Measurements from ENCODE around the gene IL1RAPL1.

DNA sequence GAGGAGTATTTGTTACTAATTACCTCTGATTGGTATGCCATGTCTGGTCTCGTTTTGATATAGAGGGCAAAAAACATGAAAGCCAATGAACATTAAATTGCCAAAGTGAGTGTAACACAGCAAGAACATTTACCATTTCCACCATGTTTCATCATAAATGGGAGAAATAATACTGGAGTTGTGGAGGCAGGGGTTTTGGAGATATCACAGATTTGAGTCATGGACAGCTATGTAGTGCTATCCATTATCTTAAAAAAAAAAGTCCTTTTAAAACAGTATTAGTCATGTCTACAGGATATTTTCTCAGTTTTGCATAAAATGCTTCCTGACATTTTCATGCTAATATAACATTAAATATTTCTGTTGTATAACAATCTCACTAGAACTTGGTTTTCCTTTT, 301.2 kb downstream of the IL1RAPL1 start:
- TF ChIP-seq, protein P1, sequence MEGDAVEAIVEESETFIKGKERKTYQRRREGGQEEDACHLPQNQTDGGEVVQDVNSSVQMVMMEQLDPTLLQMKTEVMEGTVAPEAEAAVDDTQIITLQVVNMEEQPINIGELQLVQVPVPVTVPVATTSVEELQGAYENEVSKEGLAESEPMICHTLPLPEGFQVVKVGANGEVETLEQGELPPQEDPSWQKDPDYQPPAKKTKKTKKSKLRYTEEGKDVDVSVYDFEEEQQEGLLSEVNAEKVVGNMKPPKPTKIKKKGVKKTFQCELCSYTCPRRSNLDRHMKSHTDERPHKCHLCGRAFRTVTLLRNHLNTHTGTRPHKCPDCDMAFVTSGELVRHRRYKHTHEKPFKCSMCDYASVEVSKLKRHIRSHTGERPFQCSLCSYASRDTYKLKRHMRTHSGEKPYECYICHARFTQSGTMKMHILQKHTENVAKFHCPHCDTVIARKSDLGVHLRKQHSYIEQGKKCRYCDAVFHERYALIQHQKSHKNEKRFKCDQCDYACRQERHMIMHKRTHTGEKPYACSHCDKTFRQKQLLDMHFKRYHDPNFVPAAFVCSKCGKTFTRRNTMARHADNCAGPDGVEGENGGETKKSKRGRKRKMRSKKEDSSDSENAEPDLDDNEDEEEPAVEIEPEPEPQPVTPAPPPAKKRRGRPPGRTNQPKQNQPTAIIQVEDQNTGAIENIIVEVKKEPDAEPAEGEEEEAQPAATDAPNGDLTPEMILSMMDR (conservative IDR thresholded peaks at IDR 0.05 in 1 of 2, IDR thresholded peaks at IDR 0.05 in 1 of 2; ENCODE audit: low read depth in 1 of 2, low read length in 2 of 2), result no peak
- no peak for TF ChIP-seq EZH2 (IDR thresholded peaks at IDR 0.05; ENCODE audit: low read length, missing control alignments)

Measured in fibroblast of lung (primary cell).